ENCODE measurements around the gene CEP85.

- TF ChIP-seq POLR2A (IDR thresholded peaks at IDR 0.05) (no peak), CTCF (IDR thresholded peaks at IDR 0.05) (no peak)
Measured at GRCh38 chr1:26286064-26286416, 52.0 kb downstream of the CEP85 start.
